Epidermal melanocyte (primary cell): ENCODE data around the gene LRRC42.
A peak's percentile ranks its signal among the peaks of the same experiment; 100 is the strongest.

Experiments used
- DNase-seq: peaks from one replicate; pipeline ENCODE4 v3.0.0; 2011; ENCODE audit warnings: low spot score; ENCODE audit not compliant: insufficient read length

The LRRC42 gene

DNA sequence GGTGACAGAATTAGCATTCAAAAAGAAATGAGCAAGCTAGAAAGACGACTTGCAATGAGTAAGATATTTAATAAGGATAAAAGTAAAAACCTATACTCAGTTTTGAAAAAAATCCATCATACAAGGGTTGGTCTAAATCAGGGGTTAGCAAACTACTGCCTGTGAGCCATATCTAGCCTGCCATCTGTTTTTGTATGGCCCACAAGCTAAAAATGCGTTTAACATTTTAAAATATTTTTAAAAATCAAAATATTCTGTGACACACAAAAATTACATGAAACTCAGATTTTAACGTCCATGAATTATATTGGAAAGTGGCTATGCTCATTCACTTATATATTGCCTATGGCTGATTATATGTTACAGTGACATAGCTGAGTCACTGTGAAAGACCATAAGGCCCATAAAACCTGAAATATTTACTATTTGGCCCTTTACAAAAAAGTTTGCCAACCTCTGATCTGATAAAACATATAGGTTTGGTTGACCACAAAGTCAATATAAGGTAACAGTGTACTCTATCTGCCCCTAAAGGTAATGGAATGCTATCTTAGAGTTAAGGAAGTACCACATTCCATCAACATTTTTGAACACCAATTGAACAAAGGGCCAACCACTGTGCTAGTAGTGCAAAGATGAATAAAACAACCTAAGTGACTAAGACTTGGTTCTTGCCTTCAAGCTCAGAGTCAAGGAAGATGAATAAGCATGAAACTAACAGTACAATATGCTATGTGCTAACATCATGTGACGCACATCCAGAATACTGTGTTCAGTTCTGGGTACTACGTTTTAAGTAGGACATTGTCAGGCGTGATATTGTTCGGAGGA is 3.8 kb upstream of the LRRC42 start:
- no peak for DNase-seq

DNA sequence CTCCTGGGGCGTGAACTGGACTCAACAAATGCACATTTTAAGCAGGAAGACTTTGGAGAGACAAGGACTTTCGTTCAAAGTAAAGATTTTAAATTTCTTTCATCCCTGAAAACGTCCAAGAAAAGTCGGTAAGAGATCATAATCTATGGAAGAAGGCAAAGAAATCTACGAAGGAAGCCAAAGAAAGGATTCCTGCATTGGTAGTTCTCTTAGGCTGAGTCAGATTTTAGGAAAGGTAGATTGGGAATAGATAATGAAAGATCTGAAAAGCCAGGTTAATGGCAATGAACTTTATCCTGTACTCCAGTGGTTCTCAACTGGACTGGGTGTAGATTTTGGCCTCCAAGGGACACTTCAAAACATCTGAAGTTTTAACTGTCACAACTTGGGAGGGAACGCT is 3.1 kb upstream of the LRRC42 start:
- DNase-seq: no peak

DNA sequence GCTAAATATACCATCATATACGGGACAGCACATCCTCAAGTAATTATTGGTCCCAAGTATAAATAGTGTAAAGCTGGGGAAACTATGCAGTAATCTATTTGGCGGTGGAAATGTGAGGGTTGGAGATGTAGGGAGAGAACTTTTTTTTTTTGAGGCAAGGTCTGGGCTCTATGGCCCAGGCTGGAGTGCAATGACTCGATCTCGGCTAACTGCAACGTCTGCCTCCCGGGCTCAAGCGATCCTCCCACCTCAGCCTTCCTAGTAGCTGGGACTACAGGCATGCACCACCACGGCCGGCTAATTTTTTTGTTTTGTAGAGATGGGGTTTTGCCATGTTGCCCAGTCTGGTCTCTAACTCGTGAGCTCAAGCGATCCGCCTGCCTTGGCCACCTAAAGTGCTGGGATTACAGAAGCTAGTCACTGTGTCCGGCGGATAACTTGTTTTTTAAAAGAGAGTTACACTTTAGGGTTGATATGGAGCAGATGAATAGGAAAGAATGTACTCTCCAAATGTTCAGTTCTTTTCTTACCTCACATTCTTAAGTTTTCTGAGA is 2.6 kb upstream of the LRRC42 start:
- DNase-seq: no peak

DNA sequence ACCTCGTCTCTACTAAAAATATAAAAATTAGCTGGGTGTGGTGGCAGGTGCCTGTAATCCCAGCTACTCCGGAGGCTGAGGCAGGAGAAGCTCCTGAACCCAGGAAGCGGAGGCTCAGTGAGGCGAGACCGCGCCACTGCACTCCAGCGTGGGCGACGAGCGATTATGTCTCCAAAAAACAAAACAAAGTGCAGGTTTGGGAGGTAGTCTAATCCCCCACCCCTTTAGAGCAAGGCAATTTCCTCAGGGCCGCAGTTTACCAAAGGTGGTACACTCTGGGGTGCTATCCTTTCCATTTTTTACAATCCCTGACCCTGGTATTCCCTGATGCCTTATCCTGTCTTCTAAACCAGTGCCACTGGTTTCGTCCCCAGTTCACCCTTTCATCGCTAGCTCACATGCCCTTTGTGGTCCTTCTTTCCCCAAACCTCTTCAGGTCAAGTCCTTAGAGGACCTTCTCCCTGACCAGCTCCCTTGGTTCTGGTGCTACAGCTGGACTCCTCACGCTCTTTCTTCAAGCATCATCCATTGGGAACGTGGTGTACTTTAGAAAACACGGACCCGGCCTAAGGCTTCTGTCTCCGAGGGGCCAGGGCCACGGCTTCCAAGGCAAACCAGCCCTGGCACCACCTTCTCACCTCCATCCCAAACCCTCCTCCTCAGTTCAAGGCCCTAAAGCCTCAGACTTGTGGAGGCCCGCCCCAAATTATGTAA is 1.5 kb upstream of the LRRC42 start:
- no peak for DNase-seq

DNA sequence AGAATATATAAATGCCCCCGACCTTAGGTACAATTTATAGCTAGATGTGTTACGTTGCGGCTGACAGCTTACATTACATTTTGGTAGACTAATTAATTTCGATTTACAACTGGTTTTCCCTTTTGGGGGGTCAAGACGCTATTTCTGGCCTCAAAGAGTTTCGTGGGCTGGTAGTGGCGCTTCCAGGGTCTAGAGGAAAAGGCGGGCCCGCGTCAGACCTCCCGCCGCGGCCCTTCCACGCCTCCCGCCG is 1.0 kb upstream of the LRRC42 start:
- DNase-seq: no peak

DNA sequence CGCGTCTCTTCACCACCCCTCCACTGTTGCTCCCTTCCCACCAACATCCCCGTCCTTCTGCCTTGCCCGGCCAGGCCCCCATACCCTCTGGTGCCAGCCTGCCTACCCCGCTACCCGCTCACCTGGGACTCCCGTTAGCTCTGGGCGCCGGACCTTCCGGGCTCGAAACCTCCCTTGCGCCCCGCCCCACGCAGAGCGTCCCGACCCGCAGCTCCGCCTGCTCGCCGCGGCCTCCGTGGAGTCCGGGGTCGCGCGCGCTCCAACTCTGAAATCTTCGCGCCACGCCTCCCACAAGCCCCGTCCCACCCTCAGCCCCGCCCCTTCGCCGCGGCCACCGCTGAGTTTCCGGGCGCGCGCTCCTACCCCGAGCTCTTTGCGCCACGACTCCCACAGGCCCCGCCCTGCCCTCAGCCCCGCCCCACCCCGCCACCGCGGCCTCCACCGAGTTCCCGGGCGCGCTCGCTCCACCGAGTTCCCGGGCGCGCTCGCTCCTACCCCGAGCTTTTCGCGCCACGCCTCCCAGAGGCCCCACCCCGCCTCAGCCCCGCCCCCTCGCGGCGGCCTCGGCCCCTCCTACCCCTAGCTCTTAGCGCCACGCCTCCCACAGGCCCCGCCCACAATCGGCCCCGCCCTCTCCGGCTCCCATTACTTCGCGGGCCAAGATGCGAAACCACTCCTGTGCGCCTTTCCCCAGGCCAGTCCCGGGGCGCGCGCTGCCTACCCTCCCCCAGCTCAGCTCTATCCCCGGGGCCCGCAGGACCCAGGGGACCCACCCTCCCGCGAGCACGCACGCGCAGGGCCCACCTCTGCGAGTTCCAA is 508 bp upstream of the LRRC42 start, which contains the start of gene IFT25:
Gene IFT25, minus strand, starts transcription at position 267 of the 819 bp plus-strand sequence. CDS start 5,617 bp downstream, outside the sequence.
- peak; percentile 79 for DNase-seq

DNA sequence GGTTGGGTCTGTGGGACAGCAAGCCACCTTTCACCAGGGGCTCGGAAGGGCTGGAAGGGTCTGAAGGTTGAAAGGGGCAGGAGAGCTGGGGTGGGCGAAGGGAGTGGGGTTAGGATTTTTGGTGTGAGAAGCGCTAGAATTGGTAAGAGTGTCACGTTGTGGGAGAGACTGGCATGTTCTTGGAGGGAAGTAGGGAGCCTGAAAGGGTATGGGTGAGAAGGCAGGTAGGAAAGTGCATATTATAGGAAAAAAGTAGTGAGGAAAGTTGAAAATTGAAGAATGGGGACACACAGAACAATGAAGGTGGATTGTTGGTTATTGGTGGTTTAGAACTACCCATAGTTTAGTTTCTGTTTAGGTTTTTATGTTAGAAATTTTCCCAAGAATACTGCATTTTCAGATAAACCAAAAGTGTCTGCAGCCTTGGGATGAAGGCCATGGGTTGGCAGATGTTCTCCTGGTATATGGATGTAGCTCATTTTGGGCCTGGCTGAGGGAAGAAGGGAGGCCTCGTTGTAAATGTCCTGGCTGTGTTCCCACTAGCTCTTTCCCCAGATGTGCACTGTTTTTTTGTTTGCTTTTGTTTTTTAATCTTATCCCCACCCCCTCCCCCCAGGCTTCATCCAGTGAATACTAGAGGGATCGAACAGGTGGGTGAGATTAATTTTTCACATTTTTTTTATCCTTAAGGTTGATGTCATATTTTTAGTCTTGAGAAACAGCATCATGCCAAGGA is 1.2 kb downstream of the LRRC42 start:
- DNase-seq: no peak

DNA sequence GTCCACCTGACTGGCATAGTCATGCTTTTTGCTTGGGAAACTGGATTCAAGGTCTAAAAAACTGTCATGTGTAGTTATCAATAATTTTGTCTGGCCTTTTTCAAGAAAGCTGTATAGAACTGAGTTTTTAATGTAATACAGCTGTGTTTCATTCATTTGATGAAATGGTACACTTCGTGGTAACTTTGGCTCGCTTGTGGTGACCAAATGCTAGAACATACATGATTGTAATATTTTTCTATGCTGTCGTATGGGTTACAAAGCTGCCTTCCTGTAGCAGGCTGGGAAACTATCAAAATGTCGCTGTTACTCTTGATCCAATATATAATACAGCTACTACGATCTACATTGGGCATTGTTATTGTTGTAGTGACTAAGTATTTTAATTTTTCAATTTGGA is 2.1 kb downstream of the LRRC42 start:
- no peak for DNase-seq

DNA sequence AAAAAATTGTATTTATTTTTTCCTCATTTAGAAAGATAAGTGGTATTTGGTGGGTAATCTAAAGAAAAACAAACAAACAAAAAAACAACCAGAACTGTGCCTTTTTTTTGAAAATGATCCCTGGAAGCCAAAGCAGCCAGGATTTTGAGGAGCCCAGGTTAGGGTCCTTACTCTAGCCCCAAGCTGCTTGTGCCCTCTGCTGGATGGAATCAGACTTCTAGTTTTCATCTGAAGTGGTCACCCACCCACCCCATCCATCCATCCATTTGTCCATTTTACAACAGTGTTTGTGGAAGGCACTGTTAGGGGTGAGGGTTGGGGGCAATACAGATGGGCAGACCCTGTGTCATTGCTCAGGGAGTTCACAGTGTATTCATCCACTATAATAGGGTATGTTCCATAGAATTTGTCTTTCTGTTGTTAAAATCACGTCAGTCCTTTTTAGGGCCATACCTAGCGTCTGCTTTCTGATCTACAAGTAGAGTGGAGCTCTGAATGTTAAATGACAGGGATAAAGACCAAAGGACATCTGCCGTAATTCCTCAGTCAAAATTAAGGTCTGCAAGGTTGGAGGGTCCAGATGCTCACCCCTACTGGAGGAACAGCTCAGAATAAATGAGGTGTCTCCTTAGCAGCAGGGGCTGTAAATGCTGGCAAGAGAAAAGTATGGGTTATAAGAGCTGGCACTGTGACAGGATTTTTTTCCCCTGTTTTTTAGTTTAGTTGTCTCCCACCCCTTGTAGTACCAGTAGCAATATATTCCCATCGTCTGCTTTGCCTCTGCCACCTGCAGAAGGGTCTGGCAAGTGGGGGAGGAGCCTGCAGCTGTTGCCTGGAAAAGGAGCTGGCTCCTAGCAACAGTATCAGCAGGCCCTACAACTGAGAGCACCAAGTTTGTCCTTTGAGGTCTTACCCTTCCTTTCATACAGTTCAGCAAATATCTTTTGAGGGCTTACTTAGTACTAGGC is 3.2 kb downstream of the LRRC42 start:
- DNase-seq: no peak

DNA sequence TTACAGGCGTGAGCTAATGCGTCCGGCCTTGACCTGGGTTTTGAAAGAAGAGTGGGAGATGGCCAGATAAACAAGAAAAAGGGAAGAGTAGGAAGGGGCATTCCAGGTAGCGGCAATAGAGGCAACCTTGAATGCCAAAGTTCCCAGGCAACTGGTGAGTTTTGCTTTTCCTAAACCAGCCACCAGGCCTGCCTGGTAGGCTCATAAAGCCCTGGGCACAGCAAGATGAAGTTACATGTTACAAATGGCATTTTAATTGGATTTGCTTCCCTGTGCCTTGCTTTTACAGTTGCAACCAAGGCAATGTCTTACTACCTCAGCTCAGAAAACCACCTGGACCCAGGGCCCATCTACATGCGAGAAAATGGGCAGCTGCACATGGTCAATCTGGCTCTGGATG is 5.5 kb downstream of the LRRC42 start:
- DNase-seq: no peak

DNA sequence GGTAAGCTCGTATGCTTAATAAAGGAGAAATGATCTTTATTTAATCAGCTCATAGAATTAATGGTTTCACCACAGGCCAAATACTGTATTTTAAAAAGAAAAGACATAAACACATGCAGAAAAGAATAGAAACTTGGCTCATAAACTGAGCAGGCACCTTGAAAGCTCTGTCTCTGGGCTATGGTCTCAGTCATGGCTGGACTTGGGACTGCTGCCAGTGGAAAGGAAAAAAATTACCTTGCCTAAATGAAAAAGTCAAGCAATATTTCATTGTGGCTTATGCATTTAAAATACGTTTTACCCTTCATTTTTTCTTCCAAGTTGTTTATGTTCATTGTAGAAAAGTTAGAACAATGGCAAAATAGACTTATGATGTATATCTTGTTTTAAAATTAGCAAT is 8.0 kb downstream of the LRRC42 start:
- no peak for DNase-seq

DNA sequence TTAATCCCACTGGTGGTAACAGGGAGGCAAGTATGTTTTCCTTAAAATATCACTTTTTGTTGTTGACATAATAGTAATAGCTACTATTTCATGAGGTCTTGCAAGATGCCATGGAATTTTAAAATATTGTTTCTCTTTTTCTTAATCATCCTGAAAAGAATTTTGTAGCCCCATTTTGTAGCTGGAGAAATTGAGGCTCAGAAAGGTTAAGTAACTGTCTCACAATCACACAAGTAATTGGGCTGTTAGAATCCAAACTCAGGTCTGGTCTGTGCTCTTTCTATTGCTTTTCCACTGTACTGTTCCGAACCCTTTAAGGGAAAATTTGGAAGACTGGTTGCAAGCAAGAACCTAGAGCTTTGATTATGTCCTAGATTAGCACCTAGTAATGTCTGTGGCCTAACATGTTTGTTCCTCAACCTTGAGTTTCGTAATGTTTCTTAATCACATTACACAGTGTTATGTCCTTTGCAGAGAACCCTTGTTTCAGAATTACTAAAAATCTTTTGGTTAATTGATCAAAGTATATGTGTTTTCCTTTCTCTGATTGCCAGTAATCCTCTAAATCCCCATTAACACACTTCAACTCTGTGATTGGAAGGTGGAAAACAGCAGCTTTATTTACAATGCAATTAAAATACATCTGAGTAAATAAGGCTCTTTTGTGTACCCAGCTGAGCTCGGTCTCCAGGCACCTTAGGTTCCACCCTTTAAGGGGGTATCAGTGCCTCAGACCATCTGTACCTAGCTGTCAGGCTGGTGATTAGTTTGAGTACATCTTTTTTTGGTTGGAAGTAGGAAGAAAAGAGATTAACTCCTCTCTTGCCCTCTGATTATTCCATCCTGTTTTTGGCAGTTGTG is 10.4 kb downstream of the LRRC42 start:
- DNase-seq: no peak

DNA sequence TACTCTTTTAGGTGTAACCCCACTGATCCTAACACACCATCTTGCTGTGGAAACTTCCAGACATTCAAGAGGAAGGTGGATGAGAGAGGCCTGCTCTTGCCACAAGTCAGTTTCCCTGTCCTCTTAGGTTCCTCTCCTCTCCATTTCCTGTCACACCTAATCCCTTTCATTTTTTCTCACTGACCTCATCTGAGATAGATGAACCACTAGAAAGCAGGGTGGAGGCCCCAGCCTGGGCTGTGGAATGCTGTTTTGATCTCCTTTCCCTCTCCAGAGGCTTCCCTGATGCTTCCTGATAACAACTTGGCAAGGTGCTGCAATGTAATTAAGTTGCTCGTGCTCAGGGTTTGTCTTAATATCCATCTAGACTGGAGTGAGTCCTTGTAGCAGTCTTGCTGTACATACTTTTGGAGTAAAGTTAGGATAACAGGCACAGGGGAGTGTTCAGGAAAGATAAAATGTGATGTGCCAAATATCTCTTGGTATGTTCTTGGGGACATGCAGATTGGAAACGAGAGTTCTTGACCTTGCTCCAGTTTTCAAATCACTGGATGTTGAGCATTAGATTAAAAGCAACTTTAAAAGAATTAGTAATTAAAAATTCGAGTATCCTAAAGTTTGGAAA is 11.2 kb downstream of the LRRC42 start:
- DNase-seq: no peak

DNA sequence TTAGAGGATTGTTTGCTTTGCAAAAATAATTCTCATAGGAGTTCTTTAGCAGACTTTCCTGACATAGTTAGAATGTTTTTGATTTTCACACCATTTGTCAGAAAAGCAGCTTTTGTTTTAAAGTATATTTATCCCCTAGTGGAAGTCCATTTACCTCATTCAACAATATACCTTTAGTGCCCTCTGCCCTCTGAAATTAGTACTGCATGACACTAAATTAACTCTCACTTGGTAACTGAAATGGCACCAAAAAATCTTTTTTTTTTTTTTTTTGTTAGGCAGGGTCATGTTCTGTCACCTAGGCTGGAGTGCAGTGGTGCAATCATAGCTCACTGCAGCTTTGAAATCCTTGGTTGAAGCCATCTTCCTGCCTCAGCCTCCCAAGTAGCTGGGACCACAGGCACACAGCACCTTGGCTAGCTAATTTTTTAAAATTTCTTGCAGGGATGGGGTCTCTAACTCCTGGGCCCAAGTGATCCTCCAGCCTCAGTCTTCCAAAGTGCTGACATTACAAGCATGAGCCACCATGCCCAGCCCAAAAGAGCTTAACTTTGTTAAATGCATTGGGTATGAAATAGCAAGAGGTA is 13.6 kb downstream of the LRRC42 start:
- DNase-seq: no peak

DNA sequence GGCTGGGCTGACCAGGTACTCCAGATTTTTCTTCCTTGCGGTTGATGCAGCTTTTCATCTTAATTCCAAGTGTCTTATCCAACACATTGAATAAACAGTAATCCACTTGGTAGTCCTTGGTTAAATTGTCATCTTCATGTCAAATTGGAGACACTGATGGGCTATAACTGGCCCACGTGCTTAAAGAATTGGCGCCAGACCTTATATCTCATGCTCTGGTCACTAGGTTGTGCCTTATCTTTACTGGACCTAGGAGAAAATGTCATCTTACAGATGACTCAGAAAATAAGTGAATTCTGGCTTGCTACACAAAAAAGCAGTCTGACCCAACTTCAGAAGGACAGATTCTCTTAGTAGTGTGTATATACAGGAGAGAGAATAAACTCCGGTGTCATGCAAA is 16.2 kb downstream of the LRRC42 start:
- no peak for DNase-seq

DNA sequence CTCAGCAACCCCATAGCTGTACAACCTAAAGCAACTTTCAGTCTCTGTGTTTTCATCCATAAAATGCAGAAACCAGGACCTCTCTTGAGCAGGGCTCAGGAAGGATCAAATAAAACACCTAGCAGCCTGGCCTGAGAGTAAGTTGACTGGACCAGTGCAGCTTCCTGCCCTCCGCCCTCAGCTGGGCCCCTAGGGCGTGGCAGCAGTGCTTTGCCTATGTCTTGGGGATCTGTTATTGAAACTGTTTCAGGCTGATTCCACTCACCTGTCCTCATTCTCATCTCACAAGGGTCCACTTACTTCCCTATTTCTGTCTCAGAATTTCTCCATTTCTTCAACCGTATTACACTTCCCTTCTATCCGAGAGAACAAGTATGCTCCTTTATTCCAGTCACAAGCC is 17.3 kb downstream of the LRRC42 start:
- DNase-seq: no peak

DNA sequence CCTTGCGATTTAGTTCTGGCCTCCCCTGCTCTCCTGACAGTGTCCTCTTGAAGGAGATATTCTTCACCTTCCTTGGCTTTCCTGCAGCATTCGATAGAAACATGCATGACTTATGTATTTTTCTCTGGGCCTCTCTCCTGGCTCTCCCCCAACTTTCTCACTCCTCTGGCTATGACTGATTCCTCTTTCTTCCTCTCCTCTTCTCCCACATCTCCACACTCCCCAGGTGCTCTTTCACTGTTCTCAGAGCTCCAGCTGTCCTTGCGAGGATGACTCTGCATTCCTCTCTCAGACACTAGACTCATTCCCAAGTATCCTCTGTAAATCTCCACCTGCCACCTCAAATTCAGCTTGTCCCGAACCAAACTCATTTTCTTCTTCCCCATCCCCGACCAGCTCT is 18.0 kb downstream of the LRRC42 start:
- no peak for DNase-seq

DNA sequence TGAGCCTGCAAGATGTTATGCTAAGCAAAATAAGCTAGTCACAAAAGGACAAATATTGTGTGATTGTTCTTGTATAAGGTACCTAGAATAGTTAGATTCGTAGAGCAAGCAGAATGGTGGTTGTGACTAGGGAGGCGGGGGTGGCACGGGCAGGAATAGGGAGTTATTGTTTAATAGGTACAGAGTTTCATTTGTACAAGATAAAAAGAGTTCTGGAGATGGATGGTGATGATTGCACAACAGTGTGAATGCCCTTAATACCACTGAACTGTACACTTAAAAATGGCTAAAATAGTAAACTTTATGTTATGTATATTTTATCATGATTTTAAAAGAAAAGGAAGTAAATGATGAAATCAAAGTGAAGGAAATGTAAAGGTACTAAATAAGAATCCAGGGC is 20.6 kb downstream of the LRRC42 start:
- DNase-seq: no peak
